ENCODE measurements around the gene RSPO3.

- TF ChIP-seq GLIS3 (CRISPR knock-in tag; IDR thresholded peaks at IDR 0.05), result no peak
- TF ChIP-seq PATZ1 (CRISPR knock-in tag; IDR thresholded peaks at IDR 0.05; ENCODE audit: borderline replicate concordance), result no peak
- TF ChIP-seq PPARA (CRISPR knock-in tag; IDR thresholded peaks at IDR 0.05; ENCODE audit: borderline replicate concordance), result no peak
These were observed 82.8 kb downstream of the RSPO3 start for GRCh38 chr6:127201321-127201720.

All from SK-N-SH treated with all-trans-retinoic acid at 6 μM for 48 hours (cell line).